Ramos (cell line): ENCODE measurements around the gene SCYGR8.
"Not testable (repeated sequence)": the region's sequence is repeated elsewhere in the genome, so short reads cannot be mapped to it uniquely, and the experiment has no call there.

Source experiments
- in situ Hi-C: fragments of 300-500 bp; cut with MboI; formaldehyde crosslinking; loops from one replicate; pipeline ENCODE4 v1.14.3; 2022; ENCODE audit warnings: low sequenced_read_pairs; ENCODE audit not compliant: unreplicated experiment

Gene SCYGR8, protein sequence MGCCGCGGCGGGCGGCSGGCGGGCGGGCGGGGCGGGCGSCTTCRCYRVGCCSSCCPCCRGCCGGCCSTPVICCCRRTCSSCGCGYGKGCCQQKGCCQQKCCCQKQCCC

DNA sequence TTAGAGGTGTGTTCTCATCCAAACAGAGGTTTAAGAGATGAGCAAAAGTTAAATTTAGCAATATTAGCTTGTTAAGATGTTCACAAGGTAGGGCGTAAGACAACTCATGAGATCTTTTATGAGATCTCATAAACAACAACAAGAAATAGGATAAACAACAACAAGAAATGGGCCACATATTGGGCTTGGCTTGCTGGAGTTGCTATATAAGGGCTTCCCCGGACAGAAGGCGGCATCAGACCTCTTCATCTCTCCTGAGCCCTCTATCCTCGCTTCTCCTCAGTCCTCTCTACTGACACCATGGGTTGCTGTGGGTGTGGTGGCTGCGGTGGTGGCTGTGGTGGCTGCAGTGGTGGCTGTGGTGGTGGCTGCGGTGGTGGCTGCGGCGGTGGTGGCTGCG, at the start of gene SCYGR8:
Gene SCYGR8, plus strand, starts transcription at position 301 of the 400 bp plus-strand sequence. Its CDS starts 0 bp downstream, at position 301.
- in situ Hi-C loops: no loop called here

DNA sequence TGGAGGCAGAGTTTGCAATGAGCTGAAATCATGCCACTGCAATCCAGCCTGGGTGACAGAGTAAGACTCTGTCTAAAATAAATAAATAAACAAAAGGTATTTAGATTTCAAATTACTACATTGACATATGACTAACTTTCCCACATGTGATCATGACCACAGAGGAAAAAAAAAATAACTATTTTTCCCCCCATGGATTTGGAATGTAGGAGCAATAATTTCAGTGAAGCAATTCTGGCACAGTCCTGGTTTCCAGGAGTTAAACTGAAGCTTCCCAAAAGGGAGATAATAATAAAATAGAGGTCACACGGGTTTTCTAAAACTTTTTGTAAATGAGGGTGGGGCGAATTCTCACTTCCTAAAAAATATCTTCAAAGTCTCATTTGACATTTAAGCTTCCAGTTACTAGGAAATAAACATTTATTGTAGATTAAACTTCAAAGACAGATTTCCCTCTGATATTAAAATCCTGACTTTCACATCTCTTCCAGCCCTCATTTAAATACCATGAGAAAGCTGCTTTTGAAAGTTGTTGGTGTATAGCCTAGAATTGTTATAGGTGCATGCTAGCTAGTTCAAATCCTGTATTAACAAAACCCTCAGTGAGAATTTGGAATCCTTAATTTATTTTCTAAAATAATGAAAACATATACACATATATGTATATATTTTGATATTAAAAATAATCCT, 48.6 kb upstream of the SCYGR8 start:
- in situ Hi-C loops: no loop called here

DNA sequence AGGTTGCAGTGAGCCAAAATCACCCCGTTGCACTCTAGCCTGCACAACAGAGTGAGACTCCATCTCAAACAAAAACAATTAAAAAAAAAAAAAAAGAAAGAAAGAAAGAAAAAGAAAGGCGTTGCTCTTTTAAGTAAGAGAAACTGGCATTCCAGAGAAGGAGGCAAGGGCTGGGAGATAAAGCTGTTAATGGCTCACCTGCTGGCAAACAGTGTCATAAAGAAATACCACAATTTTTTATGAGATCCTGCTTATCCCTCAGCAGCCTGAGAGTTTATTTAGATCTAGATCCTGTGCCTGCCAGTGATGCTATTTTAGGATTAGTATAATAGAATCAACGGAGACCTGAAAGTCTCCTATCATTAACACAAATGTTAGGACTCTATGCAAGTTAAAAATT, 44.1 kb upstream of the SCYGR8 start:
- in situ Hi-C loops: no loop called here

DNA sequence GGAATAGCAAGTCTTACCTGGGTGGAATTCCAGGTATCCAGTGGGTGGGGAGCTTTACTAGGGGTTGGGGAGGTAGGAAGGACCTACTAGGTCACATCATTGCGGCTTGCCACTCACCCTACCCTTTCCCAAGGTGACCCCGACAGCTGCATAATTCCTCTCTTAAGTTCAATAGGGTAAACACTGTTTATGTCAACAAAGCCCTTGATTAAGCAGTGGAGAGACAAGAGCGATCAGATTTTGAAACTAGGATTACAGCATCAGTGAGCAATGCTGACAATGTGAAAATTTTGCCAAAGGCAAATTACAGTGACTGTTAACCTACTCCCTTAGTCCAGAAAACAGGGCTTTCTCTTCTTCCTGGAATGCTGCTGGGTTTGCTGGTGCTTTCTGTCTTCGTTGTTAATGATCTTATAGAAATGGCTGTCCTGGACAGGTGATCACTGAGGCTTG, 42.4 kb upstream of the SCYGR8 start:
- in situ Hi-C loops: no loop called here

DNA sequence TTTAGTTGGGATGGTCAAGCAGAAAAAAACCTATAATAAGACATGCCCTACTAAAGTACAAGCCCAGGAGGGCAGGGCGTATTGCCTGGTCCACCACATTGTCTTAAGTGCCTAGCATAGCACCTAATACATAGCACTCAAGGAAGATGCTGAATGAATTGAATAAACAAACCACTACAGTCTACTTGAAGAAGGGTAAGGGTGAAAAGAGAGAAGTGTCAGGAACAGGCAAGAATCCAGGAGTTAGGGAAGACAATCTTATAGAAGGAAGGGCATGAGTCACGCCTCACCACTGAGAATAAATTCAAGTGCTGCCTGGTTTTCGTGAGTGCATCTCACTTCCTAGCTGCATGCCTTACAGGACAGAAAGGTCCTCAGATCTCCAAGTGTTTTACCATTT, 41.7 kb upstream of the SCYGR8 start:
- in situ Hi-C loops: no loop called here

DNA sequence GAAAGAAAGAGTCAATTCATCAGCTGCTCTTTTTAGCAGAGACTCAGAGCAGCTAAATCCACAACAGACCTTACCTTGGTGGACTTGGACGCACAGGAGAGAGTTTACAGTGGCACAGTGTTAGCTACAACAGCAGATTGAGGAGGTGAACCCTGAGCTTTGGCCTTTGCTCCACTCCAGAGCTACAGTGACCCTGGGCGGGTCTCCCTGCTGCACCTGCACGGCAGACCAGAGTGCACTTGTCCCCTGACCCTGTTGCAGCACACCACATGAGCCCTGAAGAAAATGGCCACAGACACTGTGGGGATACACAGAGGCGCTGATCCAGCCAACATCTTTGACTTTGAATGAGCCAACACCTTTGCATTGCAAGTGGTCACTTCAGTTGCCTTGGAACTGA, 38.8 kb upstream of the SCYGR8 start:
- in situ Hi-C loops: no loop called here

DNA sequence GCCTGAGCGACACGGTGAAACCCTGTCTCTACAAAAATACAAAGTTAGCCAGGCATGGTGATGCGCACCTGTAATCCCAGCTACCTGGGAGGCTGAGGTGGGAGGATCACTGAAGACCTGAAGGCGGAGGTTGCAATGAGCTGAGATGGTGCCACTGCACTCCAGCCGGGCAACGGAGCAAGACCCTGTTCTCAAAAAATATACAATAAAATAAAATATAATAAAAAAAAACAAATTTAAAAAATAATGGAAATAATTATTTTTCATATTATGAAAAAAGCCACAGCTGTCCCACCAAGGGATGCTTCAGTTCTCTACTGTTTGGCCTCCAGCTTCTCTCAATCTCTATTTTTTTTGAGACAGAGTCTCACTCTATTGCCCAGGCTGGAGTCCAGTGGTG, 38.3 kb upstream of the SCYGR8 start:
- in situ Hi-C loops: no loop called here

DNA sequence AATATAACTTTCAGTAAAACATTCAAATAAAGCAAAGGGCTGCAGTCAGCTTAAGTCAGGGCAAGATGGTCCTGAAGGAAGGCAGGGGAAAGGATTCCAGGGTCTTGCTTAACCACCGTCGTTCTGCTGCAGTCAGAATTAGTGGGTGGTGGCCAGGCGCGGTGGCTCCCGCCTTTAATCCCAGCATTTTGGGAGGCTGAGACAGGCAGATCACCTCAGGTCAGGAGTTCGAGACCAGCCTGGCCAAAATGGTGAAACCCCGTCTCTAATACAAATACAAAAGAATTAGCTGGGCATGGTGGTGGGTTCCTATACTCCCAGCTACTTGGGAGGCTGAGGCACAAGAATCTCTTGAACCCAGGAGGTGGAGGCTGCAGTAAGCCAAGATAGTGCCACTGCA, 34.7 kb upstream of the SCYGR8 start:
- in situ Hi-C loops: no loop called here

DNA sequence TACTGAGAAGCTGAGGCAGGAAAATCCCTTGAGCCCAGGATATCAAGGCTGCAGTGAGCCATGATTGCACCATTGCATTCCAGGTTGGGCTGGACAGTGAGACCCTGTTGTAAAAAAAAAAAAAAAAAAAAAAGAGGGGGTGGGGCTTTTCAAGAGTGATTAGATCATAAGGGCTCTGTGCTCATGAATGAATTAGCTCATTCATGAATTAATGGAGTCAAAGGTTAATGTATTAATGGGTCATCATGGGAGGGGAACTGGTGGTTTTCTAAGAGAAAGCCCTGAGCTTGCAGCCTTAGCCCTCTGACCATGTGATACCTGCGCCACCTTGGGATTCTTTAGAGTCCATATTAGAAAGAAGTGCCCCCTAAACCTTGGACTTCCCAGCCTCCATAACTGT, 32.4 kb upstream of the SCYGR8 start:
- in situ Hi-C loops: no loop called here

DNA sequence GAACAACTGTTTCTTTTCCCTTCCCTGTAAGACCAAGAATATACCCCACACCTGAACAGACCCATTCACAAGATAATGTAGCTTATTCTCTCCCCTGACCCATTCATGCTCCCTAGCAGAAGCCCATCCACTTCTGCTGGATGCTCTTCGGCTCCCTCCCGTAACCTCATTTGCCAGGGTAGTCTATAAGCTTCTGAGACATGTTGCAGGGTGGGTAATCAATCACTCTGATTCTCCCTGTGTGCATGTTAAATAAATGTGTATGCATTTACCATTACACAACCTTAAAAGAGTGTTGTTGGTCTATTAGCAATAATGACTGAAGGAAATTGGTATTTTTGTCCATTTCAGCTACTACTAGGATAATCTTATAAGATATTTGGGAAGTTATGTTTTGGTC, 29.2 kb upstream of the SCYGR8 start:
- in situ Hi-C loops: no loop called here

DNA sequence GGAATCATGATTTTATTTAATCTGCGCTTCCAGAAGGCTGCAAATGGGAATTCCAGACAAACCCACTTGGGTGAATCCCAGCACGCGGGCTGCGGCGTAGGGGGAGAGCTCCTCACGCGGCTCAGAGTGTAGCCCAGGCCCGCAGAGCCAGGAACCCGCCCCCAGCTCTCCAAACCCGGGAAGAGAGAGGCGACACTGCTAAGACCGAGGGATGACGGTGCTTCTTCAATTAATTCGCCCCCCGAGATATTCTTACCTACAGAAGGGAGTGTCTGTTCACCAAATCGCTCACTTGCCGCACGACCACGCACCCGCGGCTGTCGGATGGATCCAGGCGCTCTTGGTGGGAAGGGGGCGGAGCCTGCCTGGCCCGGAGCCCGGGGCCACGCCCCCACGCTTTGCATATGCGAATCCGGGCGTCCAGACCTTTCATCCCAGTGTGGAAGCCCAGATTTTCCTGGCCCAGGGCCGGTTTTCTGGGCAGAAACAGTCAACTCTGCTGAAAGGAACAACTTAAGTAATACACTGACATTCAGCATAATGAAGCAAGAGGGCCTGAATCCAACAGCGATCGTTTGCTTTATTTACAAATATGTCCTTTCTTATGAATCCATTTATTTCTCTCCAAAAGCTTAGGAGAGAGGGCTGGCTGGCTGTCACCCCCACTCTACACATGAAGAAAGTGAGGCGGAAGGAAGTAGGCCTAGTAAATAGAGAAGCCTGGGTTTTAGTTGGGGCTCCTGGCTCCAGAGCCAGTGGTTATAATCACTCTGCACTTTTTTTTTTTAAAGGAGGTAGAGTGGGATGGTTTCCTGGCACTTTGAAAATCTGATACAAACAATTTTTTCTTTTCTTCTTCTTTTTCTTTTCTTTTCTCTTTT, 27.8 kb upstream of the SCYGR8 start, which contains the start of gene SLC19A3:
Gene SLC19A3, minus strand, starts transcription at position 342 of the 881 bp plus-strand sequence. CDS start 15,710 bp downstream, outside the sequence.
- in situ Hi-C loops: no loop called here

DNA sequence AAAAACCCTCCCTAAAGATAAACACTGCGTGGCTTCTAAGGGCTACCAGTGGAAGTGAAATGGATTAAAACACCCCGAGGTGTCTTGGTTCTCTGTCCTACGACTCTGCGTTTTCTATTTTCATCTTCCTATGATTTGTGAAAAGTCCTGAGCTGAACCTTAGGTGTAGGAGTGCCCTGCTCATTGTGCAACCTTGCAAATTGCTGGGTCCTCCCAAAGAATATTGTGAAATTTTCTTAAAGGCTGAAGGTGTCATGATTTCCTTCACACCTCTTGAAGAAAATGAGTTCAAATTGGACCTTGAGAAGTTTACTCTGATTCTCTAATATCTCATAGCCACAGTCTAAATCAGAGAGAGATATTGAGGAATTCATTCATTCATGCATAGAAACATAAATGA, 26.1 kb upstream of the SCYGR8 start:
- in situ Hi-C loops: no loop called here

DNA sequence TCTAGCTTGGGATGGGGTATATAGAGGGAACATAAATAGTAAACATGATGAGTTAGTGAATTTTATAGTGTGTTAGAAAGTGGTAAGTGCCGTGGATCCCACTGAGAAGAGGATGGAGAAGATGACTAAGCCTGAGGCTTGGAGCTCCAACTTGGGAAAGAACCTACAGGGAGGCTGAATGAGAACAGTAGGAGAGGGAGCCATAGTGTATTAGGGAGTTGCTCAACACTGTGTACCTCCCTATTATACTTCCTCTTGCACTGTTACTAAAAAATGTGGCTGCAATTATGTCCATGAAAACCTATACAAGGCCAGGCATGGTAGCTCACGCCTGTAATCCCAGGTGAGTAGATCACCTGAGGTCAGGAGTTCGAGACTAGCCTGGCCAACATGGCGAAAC, 25.0 kb upstream of the SCYGR8 start:
- in situ Hi-C loops: no loop called here

DNA sequence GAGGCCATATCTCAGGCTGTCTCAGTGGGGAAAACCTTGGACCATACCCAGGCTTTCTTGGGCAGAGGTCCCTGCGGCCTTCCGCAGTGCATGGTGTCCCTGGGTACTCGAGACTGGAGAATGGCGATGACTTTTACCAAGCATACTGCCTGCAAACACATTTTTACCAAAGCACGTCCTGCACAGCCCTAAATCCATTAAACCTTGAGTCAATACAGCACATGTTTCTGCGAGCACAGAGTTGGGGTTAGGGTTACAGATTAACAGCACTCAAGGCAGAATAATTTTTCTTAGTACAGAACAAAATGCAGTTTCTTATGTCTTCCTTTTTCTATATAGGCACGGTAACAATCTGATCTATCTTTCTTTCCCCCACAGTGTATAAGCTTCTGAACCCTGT, 22.9 kb upstream of the SCYGR8 start:
- in situ Hi-C loops: not testable (repeated sequence)

DNA sequence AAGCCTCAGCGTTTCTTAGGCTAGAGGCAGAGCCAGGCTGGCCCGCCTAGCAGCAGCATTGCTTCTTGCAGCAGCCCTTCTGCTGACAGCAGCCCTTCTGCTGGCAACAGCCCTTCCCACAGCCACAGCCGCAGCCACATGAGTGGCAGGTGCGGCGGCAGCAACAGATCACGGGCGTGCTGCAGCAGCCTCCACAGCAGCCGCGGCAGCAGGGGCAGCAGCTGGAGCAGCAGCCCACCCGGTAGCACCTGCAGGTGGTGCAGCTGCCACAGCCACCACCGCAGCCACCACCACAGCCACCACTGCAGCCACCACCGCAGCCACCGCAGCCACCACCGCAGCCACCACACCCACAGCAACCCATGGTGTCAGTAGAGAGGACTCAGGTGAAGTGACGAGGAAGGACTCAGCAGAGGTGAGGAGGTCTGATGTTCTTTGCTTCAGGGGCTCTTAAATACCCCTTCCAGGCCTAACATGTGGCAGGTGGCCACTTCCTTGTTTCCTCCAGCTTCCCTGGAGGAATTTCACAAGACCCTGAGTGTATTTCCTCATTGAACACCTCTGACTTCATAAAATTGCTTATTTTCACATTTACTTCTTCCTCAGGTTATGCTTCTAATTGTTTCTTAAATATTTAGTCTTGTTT, 21.2 kb upstream of the SCYGR8 start, which contains the start of gene SCYGR6:
Gene SCYGR6, minus strand, starts transcription at position 364 of the 646 bp plus-strand sequence. Its CDS starts 0 bp downstream, at position 364.
- in situ Hi-C loops: no loop called here

DNA sequence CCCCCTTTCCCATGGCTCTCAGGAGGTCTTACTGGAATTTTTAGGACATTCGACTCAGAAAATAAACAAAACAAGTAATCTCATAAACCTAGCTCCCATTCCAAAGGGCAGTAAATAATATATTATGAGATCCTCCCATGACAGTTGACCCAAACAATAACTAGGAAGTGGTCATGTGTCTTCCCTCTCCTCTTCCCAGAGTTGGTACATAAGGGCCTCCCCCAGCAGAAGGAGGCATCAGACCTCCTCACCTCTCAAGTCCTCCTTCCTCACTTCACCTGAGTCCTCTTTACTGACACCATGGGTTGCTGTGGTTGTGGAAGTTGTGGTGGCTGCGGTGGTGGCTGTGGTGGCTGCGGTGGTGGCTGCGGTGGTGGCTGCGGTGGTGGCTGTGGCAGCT, 17.7 kb upstream of the SCYGR8 start, which contains the start of gene SCYGR7:
Gene SCYGR7, plus strand, starts transcription at position 301 of the 400 bp plus-strand sequence. Its CDS starts 0 bp downstream, at position 301.
- in situ Hi-C loops: no loop called here

DNA sequence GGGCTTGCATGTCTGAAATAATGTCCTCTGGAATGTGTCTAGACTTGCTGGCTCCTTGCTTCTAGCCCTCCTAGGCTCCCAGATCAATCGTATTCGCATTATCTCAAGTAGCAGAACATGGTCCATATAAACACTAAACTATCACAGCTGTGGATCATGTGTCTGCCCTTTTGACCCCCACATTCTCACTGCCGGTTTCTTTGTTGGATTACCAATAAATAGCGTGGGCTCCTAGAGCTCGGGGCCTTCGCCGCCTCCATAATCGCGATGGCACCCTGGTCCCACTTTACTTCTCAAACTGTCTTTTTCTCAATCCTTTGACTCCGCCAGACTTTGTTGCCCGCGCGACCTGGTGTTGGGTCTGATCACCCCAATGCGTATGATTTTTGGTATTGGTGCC, 6.3 kb upstream of the SCYGR8 start:
- in situ Hi-C loops: no loop called here

DNA sequence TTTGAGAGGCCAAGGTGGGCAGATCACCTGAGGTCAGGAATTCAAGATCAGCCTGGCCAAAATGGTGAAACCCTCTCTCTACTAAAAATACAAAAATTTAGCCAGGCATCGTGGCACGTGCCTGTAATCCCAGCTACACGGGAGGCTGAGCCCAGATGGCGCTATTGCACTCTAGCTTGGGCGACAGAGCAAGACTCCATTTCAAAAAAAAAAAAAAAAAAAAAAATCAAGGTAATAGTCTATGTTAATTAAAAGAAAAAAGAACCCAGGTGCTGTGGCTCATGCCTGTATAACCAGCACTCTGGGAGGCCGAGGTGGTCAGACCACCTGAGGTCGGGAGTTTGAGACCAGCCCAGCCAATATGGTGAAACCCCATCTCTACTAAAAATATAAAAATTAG, 5.0 kb upstream of the SCYGR8 start:
- in situ Hi-C loops: not testable (repeated sequence)

DNA sequence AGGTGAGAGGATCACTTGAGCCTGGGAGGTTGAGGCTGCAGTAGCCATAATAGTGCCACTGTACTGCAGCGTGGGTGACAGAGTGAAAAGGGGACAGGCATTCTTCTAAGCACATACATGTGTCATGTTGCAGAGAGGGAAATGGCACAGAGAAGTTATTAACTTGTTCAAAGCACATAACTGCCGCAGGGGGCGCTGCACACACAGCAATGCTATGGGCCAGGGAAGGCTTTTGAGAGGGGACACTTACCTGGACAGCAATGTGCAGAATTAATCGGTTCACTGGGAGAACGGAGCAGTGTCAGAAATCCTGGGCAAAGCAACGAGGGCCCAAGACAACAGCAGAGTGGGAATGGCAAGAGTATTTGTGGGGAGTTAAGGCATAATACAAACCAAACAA, 2.4 kb downstream of the SCYGR8 start:
- in situ Hi-C loops: no loop called here

DNA sequence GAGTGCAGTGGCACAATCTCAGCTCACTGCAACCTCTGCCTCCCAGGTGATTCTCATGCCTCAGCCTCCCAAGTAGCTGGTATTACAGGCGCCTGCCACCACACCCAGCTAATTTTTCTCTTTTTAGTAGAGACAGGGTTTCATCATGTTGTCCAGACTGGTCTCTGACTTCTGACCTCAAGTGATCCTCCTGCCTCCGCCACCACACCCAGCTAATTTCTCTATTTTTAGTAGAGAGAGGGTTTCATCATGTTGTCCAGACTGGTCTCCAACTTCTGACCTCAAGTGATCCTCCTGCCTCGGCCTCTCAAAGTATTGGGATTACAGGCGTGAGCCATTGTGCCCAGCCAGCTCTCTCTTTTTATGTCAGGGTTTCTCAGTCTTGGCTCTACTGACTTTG, 10.6 kb downstream of the SCYGR8 start:
- in situ Hi-C loops: not testable (repeated sequence)
